VCaP (cell line): ENCODE data around the gene TRAM2.

Experiments
- H3K27ac ChIP-seq: fragments of 450-650 bp; 2 replicates; pipeline ENCODE4 v1.5.1; 2017
- TF ChIP-seq, protein P1 (sequence below): fragments of 450-650 bp; conservative IDR thresholded peaks from 2 replicates; pipeline ENCODE4 v1.5.1; 2017; ENCODE audit warnings: mild to moderate bottlenecking, moderate library complexity

Gene TRAM2

DNA sequence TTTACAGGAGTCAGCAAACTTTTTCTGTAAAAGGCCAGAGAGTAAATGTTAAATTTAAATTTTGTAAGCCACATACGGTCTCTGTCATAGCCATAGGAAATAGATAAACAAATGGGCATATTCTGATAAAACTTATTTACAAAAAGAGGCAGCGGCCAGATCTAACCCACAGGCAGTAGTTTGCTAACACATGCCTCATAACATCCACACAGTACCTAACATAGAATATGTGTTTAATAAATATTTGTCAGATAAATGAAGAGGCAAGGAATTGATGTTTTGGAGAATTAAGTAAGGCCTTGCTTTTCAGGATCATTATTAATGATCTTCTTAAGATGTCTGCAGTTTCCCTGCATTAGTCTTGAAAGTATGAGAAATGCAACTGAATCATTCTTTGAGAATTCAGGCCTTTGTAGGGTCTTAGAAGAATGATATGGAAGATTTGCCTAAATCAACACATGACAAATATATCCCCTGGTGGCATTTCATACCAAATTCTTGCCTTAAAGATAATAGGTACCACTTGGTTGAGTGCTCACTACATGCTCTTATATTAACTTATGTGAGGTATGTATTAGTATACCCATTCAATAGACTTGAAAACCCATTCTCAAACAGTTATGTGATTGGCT is 39.3 kb upstream of the TRAM2 start:
- TF ChIP-seq, protein P1, sequence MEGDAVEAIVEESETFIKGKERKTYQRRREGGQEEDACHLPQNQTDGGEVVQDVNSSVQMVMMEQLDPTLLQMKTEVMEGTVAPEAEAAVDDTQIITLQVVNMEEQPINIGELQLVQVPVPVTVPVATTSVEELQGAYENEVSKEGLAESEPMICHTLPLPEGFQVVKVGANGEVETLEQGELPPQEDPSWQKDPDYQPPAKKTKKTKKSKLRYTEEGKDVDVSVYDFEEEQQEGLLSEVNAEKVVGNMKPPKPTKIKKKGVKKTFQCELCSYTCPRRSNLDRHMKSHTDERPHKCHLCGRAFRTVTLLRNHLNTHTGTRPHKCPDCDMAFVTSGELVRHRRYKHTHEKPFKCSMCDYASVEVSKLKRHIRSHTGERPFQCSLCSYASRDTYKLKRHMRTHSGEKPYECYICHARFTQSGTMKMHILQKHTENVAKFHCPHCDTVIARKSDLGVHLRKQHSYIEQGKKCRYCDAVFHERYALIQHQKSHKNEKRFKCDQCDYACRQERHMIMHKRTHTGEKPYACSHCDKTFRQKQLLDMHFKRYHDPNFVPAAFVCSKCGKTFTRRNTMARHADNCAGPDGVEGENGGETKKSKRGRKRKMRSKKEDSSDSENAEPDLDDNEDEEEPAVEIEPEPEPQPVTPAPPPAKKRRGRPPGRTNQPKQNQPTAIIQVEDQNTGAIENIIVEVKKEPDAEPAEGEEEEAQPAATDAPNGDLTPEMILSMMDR: no peak
- peak overlapping the region; percentile 47 for H3K27ac ChIP-seq

DNA sequence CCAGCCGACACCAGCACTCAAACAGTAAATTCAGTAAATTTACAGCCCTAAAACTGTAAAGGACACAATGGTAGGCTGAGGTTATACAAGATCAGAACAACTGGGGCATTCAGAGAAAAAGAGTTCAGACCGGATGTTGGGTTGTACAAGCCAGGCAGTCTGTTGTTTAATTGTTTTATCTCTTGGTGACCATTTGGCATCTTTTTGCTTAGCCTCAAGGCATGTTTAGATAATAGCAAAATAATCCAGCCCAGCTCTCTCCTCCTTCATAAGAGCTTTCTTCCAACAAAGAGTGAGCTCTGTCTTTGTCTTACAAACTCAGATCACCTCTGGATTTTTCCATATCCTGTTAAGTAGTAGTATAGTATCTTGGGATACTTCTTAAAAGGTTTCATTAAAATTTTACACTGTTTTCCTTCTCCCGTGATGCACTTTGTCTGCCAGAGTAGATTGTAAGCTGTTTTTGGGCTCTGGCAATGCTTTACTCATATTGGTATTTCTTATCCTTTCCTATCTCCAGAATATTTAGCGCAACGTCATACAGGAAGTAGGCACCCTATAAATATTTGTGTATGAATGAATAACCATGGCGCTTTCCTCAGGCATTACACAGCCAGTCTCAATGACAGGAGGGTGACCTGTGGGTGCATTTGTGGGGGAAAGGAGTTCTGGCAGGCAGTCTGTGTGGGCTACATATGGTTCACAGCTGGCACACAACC is 35.6 kb upstream of the TRAM2 start:
- peak overlapping the region; percentile 85 for H3K27ac ChIP-seq
- TF ChIP-seq, protein P1: no peak

DNA sequence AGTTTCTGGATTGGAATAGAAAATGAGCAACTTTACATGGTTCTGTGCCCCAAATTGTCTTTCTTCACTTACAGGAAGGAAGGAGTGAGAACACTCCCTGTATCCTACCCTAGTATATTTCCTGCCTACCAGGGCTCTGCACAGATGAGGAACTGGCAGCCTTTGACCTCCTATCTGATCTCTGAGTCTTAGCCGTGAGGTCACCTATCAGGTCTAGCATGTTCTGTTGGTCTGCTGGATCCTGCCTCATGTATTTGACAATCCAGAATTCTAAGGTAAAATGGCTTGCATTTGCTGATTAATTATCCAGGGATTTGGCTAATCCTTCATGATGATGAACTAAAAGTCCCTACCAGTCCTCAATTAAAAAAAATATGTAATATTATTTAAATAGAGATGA is 35.0 kb upstream of the TRAM2 start:
- H3K27ac ChIP-seq: peak overlapping the region; percentile 85
- TF ChIP-seq, protein P1: no peak

DNA sequence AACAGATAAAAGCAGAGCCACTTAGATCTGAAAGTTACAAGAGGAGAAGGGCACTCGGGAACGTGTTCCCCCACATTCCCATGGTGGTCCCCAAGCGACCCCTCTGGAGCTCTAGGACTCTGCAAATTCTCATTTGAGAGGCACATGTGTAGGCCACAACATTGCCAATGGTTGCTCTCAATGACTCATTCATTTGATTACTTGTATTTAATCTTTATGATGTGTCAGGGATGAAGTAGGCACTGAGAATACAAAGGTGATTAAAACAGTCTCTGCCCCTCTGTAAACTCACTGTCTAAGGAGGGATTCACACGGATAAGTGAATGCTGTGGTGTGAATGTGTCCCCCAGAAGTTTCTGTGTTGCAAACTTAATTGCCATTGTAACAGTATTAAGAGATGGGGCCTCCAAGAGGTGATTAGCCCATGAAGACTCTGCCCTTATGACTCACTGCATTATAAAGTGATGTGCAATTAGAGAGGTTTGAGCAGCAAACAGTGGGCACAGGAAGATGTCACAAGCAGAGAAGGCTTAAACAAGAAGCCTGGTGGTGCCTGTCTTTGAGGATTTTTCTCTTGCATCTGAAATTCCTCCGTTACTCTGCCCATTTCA is 34.0 kb upstream of the TRAM2 start:
- H3K27ac ChIP-seq: peak overlapping the region; percentile 85
- TF ChIP-seq, protein P1: no peak

DNA sequence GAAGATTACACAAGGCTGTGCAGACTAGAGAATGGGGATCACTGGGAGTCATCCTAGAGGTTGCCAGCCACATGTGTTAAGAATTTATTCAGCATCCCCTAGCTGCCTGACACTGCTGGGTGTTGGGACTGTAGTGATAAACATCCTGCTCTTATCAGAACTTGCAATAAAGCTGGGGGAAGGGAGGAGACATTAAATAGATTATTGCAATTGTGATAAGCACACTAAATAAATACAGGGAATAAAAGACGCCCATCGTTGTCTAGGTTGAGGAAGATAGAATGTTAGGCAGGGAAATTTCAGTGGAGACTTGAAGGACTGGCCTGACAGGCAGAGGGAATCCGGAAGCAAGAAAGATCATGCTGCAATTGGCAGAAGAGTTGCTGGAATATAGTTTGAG is 33.2 kb upstream of the TRAM2 start:
- TF ChIP-seq, protein P1: no peak

DNA sequence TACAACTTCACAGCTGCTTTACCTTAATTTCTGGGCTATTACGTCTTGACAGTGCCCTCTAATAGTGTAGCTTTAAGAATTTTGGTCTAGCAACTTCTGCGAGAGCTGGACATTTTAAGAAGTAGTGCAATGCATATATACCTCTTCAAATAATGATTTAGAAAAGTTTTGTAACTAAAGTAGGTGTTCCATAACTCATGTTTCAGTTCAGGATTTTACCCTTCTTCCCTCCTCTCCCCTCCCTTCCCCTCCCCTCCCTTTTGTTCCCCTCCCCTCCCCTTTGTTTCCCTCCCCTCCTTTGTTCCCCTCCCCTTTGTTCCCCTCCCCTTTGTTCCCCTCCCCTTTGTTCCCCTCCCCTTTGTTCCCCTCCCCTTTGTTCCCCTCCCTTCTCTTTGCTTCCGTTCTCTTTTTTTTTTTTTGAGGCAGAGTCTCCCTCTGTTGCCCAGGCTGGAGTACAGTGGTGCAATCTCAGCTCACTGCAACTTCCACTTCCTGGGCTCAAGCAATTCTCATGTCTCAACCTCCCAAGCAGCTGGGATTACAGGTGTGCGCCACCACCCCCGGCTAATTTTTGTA is 28.8 kb upstream of the TRAM2 start:
- TF ChIP-seq, protein P1: no peak
- H3K27ac ChIP-seq: peak overlapping the region; percentile 85

More for the DNA sequence above, 33.2 kb upstream of the TRAM2 start:
- peak overlapping the region; percentile 85 for H3K27ac ChIP-seq
